ENCODE results near the gene ZFR2.
"Not testable (repeated sequence)": the region's sequence is repeated elsewhere in the genome, so short reads cannot be mapped to it uniquely, and the experiment has no call there.

The ZFR2 gene

GRCh38 chr19:3868770-3869456, at the start of gene ZFR2:
TSS of gene ZFR2 (minus strand) at chr19:3869038. CDS start at chr19:3869017, 21 bp downstream.
- no peak for DNase-seq

- DNase-seq, result no peak
These were observed 47.2 kb upstream of the ZFR2 start for GRCh38 chr19:3916033-3916432.

- DNase-seq, result no peak
These were observed 45.4 kb upstream of the ZFR2 start for GRCh38 chr19:3914199-3914598.

- DNase-seq, result no peak
These were observed 41.3 kb upstream of the ZFR2 start for GRCh38 chr19:3910105-3910504.

GRCh38 chr19:3908266-3909054, 39.6 kb upstream of the ZFR2 start:
- DNase-seq, result no peak

GRCh38 chr19:3907626-3908265, 38.9 kb upstream of the ZFR2 start:
- DNase-seq, result no peak

- no peak for DNase-seq
These were observed 35.4 kb upstream of the ZFR2 start for GRCh38 chr19:3904233-3904632.

GRCh38 chr19:3902317-3902973, 33.6 kb upstream of the ZFR2 start:
- DNase-seq, result no peak

- no peak for DNase-seq
These were observed 30.9 kb upstream of the ZFR2 start for GRCh38 chr19:3899531-3900294.

GRCh38 chr19:3898426-3898825, 29.6 kb upstream of the ZFR2 start:
- DNase-seq, result no peak

- DNase-seq, result no peak
These were observed 29.1 kb upstream of the ZFR2 start for GRCh38 chr19:3897936-3898335.

- no peak for DNase-seq
These were observed 26.9 kb upstream of the ZFR2 start for GRCh38 chr19:3895788-3896187.

GRCh38 chr19:3894959-3895358, 26.1 kb upstream of the ZFR2 start:
- not testable (repeated sequence) for DNase-seq

GRCh38 chr19:3893509-3894179, 24.8 kb upstream of the ZFR2 start:
- DNase-seq, result peak; percentile 36 to 67

- DNase-seq, result no peak
These were observed 21.8 kb upstream of the ZFR2 start for GRCh38 chr19:3890591-3890990.

- DNase-seq, result no peak
These were observed 13.2 kb upstream of the ZFR2 start for GRCh38 chr19:3882041-3882384.

GRCh38 chr19:3881272-3882040, 12.6 kb upstream of the ZFR2 start:
- DNase-seq, result no peak

GRCh38 chr19:3880471-3881271, 11.8 kb upstream of the ZFR2 start, which contains the start of gene ATCAY:
TSS of gene ATCAY (plus strand) at chr19:3880685. CDS start at chr19:3885768, 5,083 bp downstream.
- DNase-seq, result peak; percentile 78 to 80

- no peak for DNase-seq
These were observed 10.8 kb upstream of the ZFR2 start for GRCh38 chr19:3879656-3880055.

GRCh38 chr19:3874695-3875094, 5.9 kb upstream of the ZFR2 start:
- DNase-seq, result not testable (repeated sequence)

Measured in NCI-H187 (cell line).